ENCODE data around the gene NPEPPS.

Gene NPEPPS

DNA sequence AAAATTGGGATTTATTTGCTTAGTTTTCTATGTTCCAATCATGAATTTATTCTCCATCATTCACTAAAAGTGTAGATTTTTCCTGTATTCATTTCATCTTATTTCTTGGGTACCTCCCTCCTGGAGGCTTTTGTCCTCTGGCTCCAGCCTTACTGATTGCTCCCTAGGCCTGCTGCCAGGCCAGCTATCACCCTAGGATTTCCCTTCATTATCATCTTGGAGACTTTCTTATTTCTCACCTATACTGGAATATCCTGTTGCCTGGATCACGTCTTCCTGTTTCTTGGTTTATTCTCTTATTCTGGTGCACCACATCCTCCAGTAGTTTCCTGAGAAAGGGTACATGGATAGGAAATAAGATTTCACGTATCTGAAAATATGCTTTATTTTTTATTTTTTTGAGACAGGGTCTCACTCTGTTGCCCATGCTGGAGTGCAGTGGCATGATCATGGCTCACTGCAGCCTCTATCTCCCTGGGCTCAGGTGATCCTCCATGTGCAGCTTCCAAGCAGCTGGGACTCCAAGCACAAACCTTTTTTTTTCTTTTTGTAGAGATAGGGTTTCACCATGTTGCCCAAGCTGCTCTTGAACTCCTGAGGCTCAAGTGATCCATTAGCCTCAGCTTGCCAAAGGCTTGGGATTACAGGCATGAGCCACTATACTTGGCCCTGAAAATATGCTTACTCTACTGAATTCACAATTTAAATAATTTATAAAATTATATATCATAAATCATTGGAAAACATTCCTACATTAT, 105.5 kb downstream of the NPEPPS start:
- Histone ChIP-seq H3K9me3 (ENCODE audit: control insufficient read depth, low read depth, low read length) (no peaks in the 10 kb centered on the region), H3K4me1 (ENCODE audit: control insufficient read depth, low read depth, low read length) (no peaks in the 10 kb centered on the region), H3K9ac (ENCODE audit: low read length) (no peak overlapping the region), H3K27me3 (ENCODE audit: control insufficient read depth, insufficient read depth, low read length) (no peaks in the 10 kb centered on the region), H3K4me3 (ENCODE audit: low read length) (no peak overlapping the region), H3K36me3 (ENCODE audit: control insufficient read depth, low read depth, low read length) (peaks cover 3% of the 10 kb centered on the region), H3K27ac (ENCODE audit: low read length) (no peak overlapping the region)

DNA sequence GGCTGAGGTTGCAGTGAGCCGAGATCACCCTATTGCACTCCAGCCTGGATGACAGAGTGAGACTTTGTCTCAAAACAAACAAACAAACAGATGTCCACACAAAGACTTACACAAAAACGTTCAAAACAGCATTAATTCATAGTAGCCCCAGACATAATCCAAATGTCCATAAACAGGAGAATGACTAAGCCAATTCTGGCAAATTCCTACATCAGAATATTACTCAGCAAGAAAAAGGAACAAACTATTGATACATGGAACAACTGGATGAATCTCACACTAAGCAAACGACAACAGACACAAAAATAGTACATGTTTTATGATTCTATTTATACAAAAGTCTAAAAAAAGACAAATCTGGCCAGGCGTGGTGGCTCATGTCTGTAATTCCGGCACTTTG, 108.0 kb downstream of the NPEPPS start:
- peaks cover 3% of the 10 kb centered on the region for H3K36me3 ChIP-seq (ENCODE audit: control insufficient read depth, low read depth, low read length)
- H3K9ac ChIP-seq (ENCODE audit: low read length), result no peak overlapping the region
- H3K4me1 ChIP-seq (ENCODE audit: control insufficient read depth, low read depth, low read length), result no peaks in the 10 kb centered on the region
- no peak overlapping the region for H3K4me3 ChIP-seq (ENCODE audit: low read length)
- H3K27ac ChIP-seq (ENCODE audit: low read length), result no peak overlapping the region
- no peaks in the 10 kb centered on the region for H3K9me3 ChIP-seq (ENCODE audit: control insufficient read depth, low read depth, low read length)
- H3K27me3 ChIP-seq (ENCODE audit: control insufficient read depth, insufficient read depth, low read length), result no peaks in the 10 kb centered on the region

DNA sequence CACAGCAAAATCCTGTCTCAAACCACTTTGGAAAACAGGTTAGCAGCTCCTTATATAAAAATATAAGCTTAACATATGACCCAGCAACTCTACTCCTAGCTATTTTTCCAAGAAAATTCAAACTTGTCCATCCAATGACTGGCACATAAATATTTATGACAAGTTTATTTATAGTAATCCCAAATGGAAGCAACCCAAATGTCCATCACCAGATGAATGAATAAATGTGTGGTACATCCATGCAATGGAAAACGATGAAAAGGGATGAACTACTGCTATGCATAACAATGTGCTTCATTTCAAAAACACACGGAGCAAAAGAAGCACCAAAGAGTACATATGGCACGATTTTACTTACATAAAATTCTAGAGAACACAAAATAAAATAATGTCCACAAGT, 109.2 kb downstream of the NPEPPS start:
- Histone ChIP-seq H3K27me3 (ENCODE audit: control insufficient read depth, insufficient read depth, low read length) (no peaks in the 10 kb centered on the region), H3K4me3 (ENCODE audit: low read length) (no peak overlapping the region), H3K4me1 (ENCODE audit: control insufficient read depth, low read depth, low read length) (no peaks in the 10 kb centered on the region), H3K36me3 (ENCODE audit: control insufficient read depth, low read depth, low read length) (peaks cover 3% of the 10 kb centered on the region), H3K9me3 (ENCODE audit: control insufficient read depth, low read depth, low read length) (no peaks in the 10 kb centered on the region), H3K27ac (ENCODE audit: low read length) (no peak overlapping the region), H3K9ac (ENCODE audit: low read length) (no peak overlapping the region)

DNA sequence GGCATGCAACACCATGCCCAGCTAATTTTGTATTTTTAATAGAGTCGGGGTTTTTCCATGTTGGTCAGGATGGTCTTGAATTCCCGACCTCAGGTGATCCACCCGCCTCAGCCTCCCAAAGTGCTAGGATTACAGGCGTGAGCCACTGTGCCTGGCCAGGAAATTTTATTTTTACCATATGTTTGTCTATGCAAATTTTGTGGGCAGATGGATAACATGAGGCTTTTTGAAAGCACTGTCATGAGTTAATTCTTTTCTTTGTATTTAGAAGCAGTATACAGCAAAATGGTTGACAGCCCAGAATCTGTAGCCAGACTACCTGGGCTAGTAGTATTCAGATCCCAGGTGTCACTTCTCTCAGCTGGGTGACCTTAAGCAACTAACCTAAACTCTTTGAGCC, 110.3 kb downstream of the NPEPPS start:
- H3K9me3 ChIP-seq (ENCODE audit: control insufficient read depth, low read depth, low read length), result no peaks in the 10 kb centered on the region
- peaks cover 3% of the 10 kb centered on the region for H3K36me3 ChIP-seq (ENCODE audit: control insufficient read depth, low read depth, low read length)
- no peak overlapping the region for H3K4me3 ChIP-seq (ENCODE audit: low read length)
- H3K27ac ChIP-seq (ENCODE audit: low read length), result no peak overlapping the region
- H3K4me1 ChIP-seq (ENCODE audit: control insufficient read depth, low read depth, low read length), result no peaks in the 10 kb centered on the region
- H3K9ac ChIP-seq (ENCODE audit: low read length), result no peak overlapping the region
- no peaks in the 10 kb centered on the region for H3K27me3 ChIP-seq (ENCODE audit: control insufficient read depth, insufficient read depth, low read length)

DNA sequence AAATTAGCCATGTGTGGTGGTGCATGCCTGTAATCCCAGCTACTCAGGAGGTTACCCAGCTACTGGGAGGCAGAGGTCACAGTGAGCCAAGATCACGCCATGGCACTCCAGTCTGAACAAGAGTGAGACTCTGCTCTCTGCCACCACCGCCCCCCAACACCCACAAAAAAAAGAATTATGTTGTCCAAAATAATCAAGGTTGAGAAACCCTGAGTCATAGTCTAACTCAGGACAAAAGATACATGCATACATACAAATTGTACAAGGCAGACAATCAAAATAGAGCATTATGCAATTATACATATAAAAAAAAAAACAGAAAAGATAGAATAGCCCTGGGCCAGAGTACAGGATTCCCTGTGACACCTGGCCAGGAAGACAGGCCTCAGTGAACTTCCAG, 112.2 kb downstream of the NPEPPS start:
- H3K36me3 ChIP-seq (ENCODE audit: control insufficient read depth, low read depth, low read length), result no peaks in the 10 kb centered on the region
- no peaks in the 10 kb centered on the region for H3K4me1 ChIP-seq (ENCODE audit: control insufficient read depth, low read depth, low read length)
- H3K9me3 ChIP-seq (ENCODE audit: control insufficient read depth, low read depth, low read length), result no peaks in the 10 kb centered on the region
- no peak overlapping the region for H3K9ac ChIP-seq (ENCODE audit: low read length)
- no peaks in the 10 kb centered on the region for H3K27me3 ChIP-seq (ENCODE audit: control insufficient read depth, insufficient read depth, low read length)
- no peak overlapping the region for H3K27ac ChIP-seq (ENCODE audit: low read length)
- no peak overlapping the region for H3K4me3 ChIP-seq (ENCODE audit: low read length)

DNA sequence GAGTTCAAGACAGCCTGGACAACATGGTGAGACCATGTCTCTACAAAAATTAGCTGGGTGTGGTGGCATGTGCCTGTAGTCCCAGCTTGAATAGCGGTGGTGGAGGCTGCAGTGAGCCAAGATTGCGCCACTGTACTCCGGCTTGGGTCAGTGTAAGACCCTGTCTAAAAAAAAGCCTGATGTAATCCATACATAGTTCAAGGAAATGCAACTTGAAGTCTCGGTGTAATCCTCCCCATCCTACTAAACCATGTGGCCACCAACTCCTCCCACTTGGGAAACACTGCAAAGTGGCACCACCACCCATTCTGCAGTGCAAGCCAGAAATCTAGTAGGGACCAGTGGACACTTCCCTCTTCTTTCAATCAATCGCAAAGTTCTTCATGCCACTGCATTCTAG, 113.4 kb downstream of the NPEPPS start:
- H3K36me3 ChIP-seq (ENCODE audit: control insufficient read depth, low read depth, low read length), result no peaks in the 10 kb centered on the region
- no peak overlapping the region for H3K4me3 ChIP-seq (ENCODE audit: low read length)
- no peaks in the 10 kb centered on the region for H3K4me1 ChIP-seq (ENCODE audit: control insufficient read depth, low read depth, low read length)
- H3K9me3 ChIP-seq (ENCODE audit: control insufficient read depth, low read depth, low read length), result no peaks in the 10 kb centered on the region
- no peak overlapping the region for H3K9ac ChIP-seq (ENCODE audit: low read length)
- H3K27ac ChIP-seq (ENCODE audit: low read length), result no peak overlapping the region
- no peaks in the 10 kb centered on the region for H3K27me3 ChIP-seq (ENCODE audit: control insufficient read depth, insufficient read depth, low read length)

DNA sequence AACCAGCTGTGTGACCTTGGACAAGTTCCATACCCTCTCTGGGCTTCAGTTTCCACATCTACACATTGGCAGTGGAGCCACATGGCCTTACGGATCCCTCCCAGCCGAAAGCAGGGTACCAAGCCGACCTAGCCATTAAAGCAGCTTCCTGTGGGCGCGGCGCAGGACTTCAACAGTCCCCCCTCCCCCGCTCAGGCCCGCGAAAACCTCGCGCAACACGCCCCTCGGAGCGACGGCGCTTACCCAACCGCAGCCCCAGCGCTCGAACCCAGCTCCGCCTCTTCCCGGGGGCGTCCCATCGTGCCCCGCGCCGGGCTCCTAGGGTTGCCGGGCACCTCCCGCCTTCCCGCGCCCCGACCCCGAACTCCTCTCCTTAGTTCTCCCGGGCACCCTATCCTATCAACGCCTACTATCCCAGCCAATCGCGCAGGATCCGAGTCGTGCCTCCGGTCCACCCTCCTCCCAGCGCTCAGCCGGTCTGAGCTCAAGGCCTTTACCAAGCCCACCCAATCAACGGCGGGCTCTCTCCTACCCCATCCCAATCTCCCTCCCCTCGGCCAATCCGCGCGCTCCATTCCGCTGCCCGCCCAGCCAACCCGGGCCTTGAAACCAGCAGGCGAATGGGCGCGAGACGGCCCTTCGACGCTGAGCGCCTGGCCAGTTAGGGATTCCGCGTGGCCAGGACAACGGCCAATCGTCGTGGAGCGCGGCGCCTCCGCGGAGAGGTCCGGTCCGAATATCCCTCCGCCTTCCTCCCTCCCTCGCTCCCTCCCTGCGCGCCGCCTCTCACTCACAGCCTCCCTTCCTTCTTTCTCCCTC, 118.5 kb downstream of the NPEPPS start, which contains the start of gene KPNB1:
TSS of gene KPNB1 (plus strand) at position 767 of the 819 bp plus-strand sequence. CDS start 326 bp downstream, outside the sequence.
- no peaks in the 10 kb centered on the region for H3K9me3 ChIP-seq (ENCODE audit: control insufficient read depth, low read depth, low read length)
- H3K27me3 ChIP-seq (ENCODE audit: control insufficient read depth, insufficient read depth, low read length), result no peaks in the 10 kb centered on the region
- peak within 1 kb of the TSS; percentile 87 for H3K27ac ChIP-seq (ENCODE audit: low read length)
- H3K4me3 ChIP-seq (ENCODE audit: low read length), result peak within 1 kb of the TSS; percentile 99
- H3K4me1 ChIP-seq (ENCODE audit: control insufficient read depth, low read depth, low read length), result peaks cover 17% of the 10 kb centered on the region
- H3K36me3 ChIP-seq (ENCODE audit: control insufficient read depth, low read depth, low read length), result peaks cover 35% of the 10 kb centered on the region
- H3K9ac ChIP-seq (ENCODE audit: low read length), result peak within 1 kb of the TSS; percentile 94

DNA sequence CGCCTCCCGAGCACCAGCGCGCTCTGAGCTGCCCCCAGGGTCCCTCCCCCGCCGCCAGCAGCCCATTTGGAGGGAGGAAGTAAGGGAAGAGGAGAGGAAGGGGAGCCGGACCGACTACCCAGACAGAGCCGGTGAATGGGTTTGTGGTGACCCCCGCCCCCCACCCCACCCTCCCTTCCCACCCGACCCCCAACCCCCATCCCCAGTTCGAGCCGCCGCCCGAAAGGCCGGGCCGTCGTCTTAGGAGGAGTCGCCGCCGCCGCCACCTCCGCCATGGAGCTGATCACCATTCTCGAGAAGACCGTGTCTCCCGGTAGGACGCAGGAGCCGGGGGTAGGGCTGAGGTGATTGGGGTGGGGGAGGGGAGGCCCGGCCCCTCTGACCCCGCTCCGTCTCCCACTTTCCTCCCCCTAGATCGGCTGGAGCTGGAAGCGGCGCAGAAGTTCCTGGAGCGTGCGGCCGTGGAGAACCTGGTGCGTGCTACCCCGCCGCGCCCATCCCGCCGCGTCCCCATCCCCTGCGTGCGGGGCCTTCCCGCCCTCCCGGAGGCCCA, 119.1 kb downstream of the NPEPPS start:
- H3K36me3 ChIP-seq (ENCODE audit: control insufficient read depth, low read depth, low read length), result peaks cover 42% of the 10 kb centered on the region
- peak overlapping the region; percentile 79 for H3K9ac ChIP-seq (ENCODE audit: low read length)
- peaks cover 17% of the 10 kb centered on the region for H3K4me1 ChIP-seq (ENCODE audit: control insufficient read depth, low read depth, low read length)
- no peaks in the 10 kb centered on the region for H3K27me3 ChIP-seq (ENCODE audit: control insufficient read depth, insufficient read depth, low read length)
- no peaks in the 10 kb centered on the region for H3K9me3 ChIP-seq (ENCODE audit: control insufficient read depth, low read depth, low read length)
- peak overlapping the region; percentile 39 for H3K27ac ChIP-seq (ENCODE audit: low read length)
- peak overlapping the region; percentile 70 for H3K4me3 ChIP-seq (ENCODE audit: low read length)

DNA sequence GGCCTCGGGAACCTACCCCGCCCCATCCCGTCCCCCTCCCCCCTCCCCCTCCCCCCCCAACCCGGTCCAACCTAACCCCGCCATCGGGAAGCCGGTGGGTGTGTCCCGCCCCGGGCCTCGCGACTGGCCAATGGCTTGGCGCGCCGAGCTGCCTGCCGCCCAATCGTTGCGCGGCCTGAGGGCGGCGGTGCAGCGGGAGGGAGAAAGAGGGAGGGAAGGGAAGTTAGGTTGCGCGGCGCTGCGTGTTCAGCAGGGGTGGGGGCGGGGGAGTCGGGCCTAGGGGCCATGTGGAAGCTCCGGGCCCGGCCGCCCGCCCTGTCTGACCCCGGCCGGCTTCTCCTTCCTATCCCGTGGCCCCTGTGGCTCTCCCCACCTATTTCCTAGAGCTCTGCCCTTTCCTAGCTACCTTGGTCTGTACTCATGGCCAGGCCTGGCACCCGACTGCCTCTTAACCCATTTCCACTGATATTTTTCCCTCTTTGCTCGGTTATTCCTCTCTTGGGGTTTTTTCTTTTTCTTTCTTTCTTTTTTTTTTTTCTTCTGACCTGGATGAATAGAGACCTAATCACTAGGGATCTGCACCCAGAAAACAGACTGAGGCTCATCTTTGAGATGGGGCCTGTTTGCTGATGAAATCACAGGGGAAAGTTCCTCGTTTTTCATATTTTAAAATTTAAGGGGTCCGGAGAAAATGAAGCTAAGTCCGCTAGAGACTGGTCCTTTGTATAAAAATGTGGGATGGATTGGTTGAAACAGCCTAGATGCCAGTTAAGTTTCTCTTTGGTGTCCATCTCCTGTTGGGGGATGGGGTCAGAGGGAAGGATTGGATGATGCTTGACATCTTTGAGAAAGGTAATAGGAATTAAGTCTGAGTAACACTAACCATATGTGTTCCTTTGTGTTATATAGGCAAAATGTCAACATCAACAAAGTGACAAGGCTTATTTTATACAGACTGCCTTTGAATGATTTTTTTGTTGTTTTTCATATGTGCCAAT, 119.9 kb downstream of the NPEPPS start:
- peaks cover 50% of the 10 kb centered on the region for H3K36me3 ChIP-seq (ENCODE audit: control insufficient read depth, low read depth, low read length)
- peak overlapping the region; percentile 94 for H3K9ac ChIP-seq (ENCODE audit: low read length)
- peak overlapping the region; percentile 94 for H3K4me3 ChIP-seq (ENCODE audit: low read length)
- peaks cover 17% of the 10 kb centered on the region for H3K4me1 ChIP-seq (ENCODE audit: control insufficient read depth, low read depth, low read length)
- peak overlapping the region; percentile 80 for H3K27ac ChIP-seq (ENCODE audit: low read length)
- H3K27me3 ChIP-seq (ENCODE audit: control insufficient read depth, insufficient read depth, low read length), result no peaks in the 10 kb centered on the region
- H3K9me3 ChIP-seq (ENCODE audit: control insufficient read depth, low read depth, low read length), result no peaks in the 10 kb centered on the region

DNA sequence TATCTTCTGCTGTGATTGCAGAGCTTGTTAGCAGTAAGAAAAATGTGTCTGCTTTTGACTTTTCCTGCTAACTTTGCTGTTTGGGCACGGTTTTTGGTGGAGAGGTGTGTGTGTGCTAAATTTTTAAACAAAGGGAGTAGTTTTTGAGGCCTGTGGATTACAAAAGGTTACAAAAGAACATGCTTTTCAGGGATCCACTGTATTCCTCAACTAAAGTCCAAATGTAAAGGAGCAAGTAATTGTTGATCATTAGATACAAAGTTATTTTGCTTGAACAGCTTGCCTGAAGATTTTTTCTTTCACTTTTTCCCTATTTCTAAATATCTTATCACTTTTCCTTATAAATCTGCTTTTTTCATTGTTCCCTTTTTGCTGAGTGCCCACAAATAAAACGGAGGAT, 120.8 kb downstream of the NPEPPS start:
- Histone ChIP-seq H3K9ac (ENCODE audit: low read length) (peak overlapping the region; percentile 94), H3K4me1 (ENCODE audit: control insufficient read depth, low read depth, low read length) (peaks cover 17% of the 10 kb centered on the region), H3K27me3 (ENCODE audit: control insufficient read depth, insufficient read depth, low read length) (no peaks in the 10 kb centered on the region), H3K27ac (ENCODE audit: low read length) (no peak overlapping the region), H3K4me3 (ENCODE audit: low read length) (peak overlapping the region; percentile 94), H3K9me3 (ENCODE audit: control insufficient read depth, low read depth, low read length) (no peaks in the 10 kb centered on the region), H3K36me3 (ENCODE audit: control insufficient read depth, low read depth, low read length) (peaks cover 58% of the 10 kb centered on the region)

DNA sequence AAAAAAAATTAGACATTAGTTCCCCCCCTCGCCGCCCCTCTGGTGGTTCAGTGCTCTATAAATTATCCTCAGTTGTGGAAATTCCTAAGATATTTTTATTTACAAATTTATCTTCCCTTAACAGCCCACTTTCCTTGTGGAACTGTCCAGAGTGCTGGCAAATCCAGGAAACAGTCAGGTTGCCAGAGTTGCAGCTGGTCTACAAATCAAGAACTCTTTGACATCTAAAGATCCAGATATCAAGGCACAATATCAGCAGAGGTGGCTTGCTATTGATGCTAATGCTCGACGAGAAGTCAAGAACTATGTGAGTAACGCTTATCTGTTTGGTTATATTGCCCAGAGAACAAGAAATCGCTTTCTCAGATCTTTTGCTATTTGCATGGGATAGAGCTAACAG, 121.7 kb downstream of the NPEPPS start:
- Histone ChIP-seq H3K9me3 (ENCODE audit: control insufficient read depth, low read depth, low read length) (no peaks in the 10 kb centered on the region), H3K36me3 (ENCODE audit: control insufficient read depth, low read depth, low read length) (peaks cover 67% of the 10 kb centered on the region), H3K27ac (ENCODE audit: low read length) (no peak overlapping the region), H3K27me3 (ENCODE audit: control insufficient read depth, insufficient read depth, low read length) (no peaks in the 10 kb centered on the region), H3K4me1 (ENCODE audit: control insufficient read depth, low read depth, low read length) (peaks cover 17% of the 10 kb centered on the region), H3K9ac (ENCODE audit: low read length) (no peak overlapping the region), H3K4me3 (ENCODE audit: low read length) (peak overlapping the region; percentile 27)
